Stomach (tissue), 9 donors: ENCODE results near the gene CFLAR. TPM values are rescaled to one million over a fixed set of nuclear protein-coding genes. Genes with fewer than 3 reads are reported as not detected.
A peak's percentile ranks its signal among the peaks of the same experiment; 100 is the strongest.

Experiments
- DNase-seq, 2 donors: peaks; one replicate each; pipeline versions ENCODE4 v3.0.0 to v3.0.0-alpha.2; 2013 to 2019
- H3K27ac ChIP-seq, 5 donors: fragments of 200-600 bp in 4 of 5; sonication (generic) in 4 of 5; one replicate each; pipeline ENCODE4 v1.5.1; 2013 to 2019; ENCODE audit warnings: mild to moderate bottlenecking in 1 of 5, moderate library complexity in 1 of 5
- H3K27me3 ChIP-seq, 3 donors: fragments of 200-600 bp; sonication (generic); one replicate each; pipeline ENCODE4 v1.5.1; 2017 to 2019; ENCODE audit warnings: mixed run types in 1 of 3
- H3K36me3 ChIP-seq, 4 donors: fragments of 200-600 bp; sonication (generic); 1 replicate in 3 of 4; 2 replicates in 1 of 4; pipeline ENCODE4 v1.5.1; 2016 to 2019
- H3K4me1 ChIP-seq, 4 donors: fragments of 200-600 bp; sonication (generic); one replicate each; pipeline ENCODE4 v1.5.1; 2016 to 2019
- H3K4me3 ChIP-seq, 4 donors: fragments of 200-600 bp; sonication (generic) in 3 of 4; one replicate each; pipeline ENCODE4 v1.5.1; 2016 to 2019; ENCODE audit warnings: mild to moderate bottlenecking in 1 of 4
- H3K9me3 ChIP-seq, 4 donors: fragments of 200-600 bp; sonication (generic); one replicate each; pipeline ENCODE4 v1.5.1; 2016 to 2019
- CTCF ChIP-seq, 7 experiments: fragments of 450-650 bp in 4 of 7; fragments of 200-600 bp in 3 of 7; sonication (generic) in 3 of 7; IDR thresholded peaks; one replicate each; pipeline ENCODE4 v1.5.1; 2016 to 2019; ENCODE audit warnings: antibody characterized with exemption in 7 of 7, control low read depth in 2 of 7, mild to moderate bottlenecking in 1 of 7
- EP300 ChIP-seq: sonication (generic); formaldehyde crosslinking; IDR thresholded peaks from one replicate; pipeline ENCODE4 v1.6.1; 2017; ENCODE audit warnings: antibody characterized with exemption
- POLR2A ChIP-seq, 4 donors: fragments of 450-650 bp; IDR thresholded peaks; one replicate each; pipeline ENCODE4 v1.6.1; 2016; ENCODE audit warnings: antibody characterized with exemption in 4 of 4, control low read depth in 2 of 4, mild to moderate bottlenecking in 1 of 4, moderate library complexity in 1 of 4
- POLR2AphosphoS5 ChIP-seq, 3 donors: sonication (generic); formaldehyde crosslinking; IDR thresholded peaks; one replicate each; pipeline ENCODE4 v1.6.1; 2016; ENCODE audit warnings: antibody characterized with exemption in 3 of 3
- WGBS, 5 donors: extraction: QIAGEN DNeasy Blood & Tissue Kit in 3 of 5; methylation state at CpG; one replicate each; pipeline versions ENCODE4 v1.1.5 to v1.1.7; 2013 to 2018; 5-methylcytosine and 5-hydroxymethylcytosine counted together
- intact Hi-C: fragments of 100-400 bp; cut with DNase I; formaldehyde crosslinking; loops from one replicate; pipeline ENCODE4 v1.15.1; 2023; ENCODE audit warnings: low total_unique reads
- polyA plus RNA-seq, 3 donors: library from polyadenylated mRNA; stranded (reverse); fragments of 200-250 nt; gene quantifications; one replicate each; pipeline ENCODE4 v1.2.3, GENCODE V29; 2013
- total RNA-seq, 5 donors: library from RNA; depleted of rRNA; stranded (reverse); fragments of >200 nt; gene quantifications; one replicate each; pipeline versions ENCODE4 v1.1.0 to v1.2.3, GENCODE V29; 2014 to 2016
- donor health status: healthy with polysubstance abuse.
- donor health status: Bipolar disorder and iron deficiency.
- donor health status: healthy.

CFLAR gene
- total and polyA plus RNA-seq, 8 donors: 23.3 to 424 (median 177) TPM

- TF ChIP-seq POLR2AphosphoS5 (IDR thresholded peaks at IDR 0.05): peak in 1 of 3 donors; percentile 48
- no peak for TF ChIP-seq CTCF (IDR thresholded peaks at IDR 0.05)
- WGBS, 5 donors: 68 to 87% (median 81%) methylated on average over 6 of the region's 6 CpGs
- H3K27ac ChIP-seq: peak overlapping the region in 1 of 5 donors; percentile 39
- no peaks in the 10 kb centered on the region for H3K9me3 ChIP-seq
- peaks cover 6 to 66% (median 39%) of the 10 kb centered on the region in 4 donors for H3K36me3 ChIP-seq
- H3K27me3 ChIP-seq: no peaks in the 10 kb centered on the region
- intact Hi-C loops: no loop called here
- H3K4me3 ChIP-seq: no peak overlapping the region
- peaks cover 0 to 19% (median 0%) of the 10 kb centered on the region in 4 donors for H3K4me1 ChIP-seq
- peak in 1 of 2 donors; percentile 81 for DNase-seq
These were observed 88.1 kb downstream of the CFLAR start for GRCh38 chr2:201203916-201204654.

- Histone ChIP-seq H3K36me3 (peaks cover 12 to 66% (median 36%) of the 10 kb centered on the region in 4 donors), H3K4me3 (no peak overlapping the region), H3K9me3 (no peaks in the 10 kb centered on the region), H3K27me3 (no peaks in the 10 kb centered on the region), H3K27ac (peak overlapping the region in 1 of 5 donors; percentile 39), H3K4me1 (peaks cover 0 to 19% (median 0%) of the 10 kb centered on the region in 4 donors)
- WGBS, 5 donors: 86 to 90% (median 87%) methylated on average over 9 of the region's 9 CpGs
- intact Hi-C loops: no loop called here
- no peak for TF ChIP-seq EP300
- TF ChIP-seq POLR2A (IDR thresholded peaks at IDR 0.05): no peak
- no peak for TF ChIP-seq POLR2AphosphoS5 (IDR thresholded peaks at IDR 0.05)
- no peak for TF ChIP-seq CTCF (IDR thresholded peaks at IDR 0.05)
- DNase-seq: no peak
These were observed 88.9 kb downstream of the CFLAR start for GRCh38 chr2:201204655-201205514.

GRCh38 chr2:201205515-201205849 lies 89.5 kb downstream of the CFLAR start:
- H3K4me1 ChIP-seq: peaks cover 0 to 19% (median 0%) of the 10 kb centered on the region in 4 donors
- no peak for DNase-seq
- peaks cover 14 to 66% (median 33%) of the 10 kb centered on the region in 4 donors for H3K36me3 ChIP-seq
- H3K27ac ChIP-seq: no peak overlapping the region
- intact Hi-C loops: no loop called here
- no peaks in the 10 kb centered on the region for H3K27me3 ChIP-seq
- TF ChIP-seq POLR2AphosphoS5 (IDR thresholded peaks at IDR 0.05) (no peak), POLR2A (IDR thresholded peaks at IDR 0.05) (no peak), CTCF (IDR thresholded peaks at IDR 0.05) (no peak), EP300 (no peak)
- H3K4me3 ChIP-seq: no peak overlapping the region
- H3K9me3 ChIP-seq: no peaks in the 10 kb centered on the region
- WGBS, 5 donors: 76 to 92% (median 89%) methylated on average over 3 of the region's 3 CpGs

- H3K27me3 ChIP-seq: no peaks in the 10 kb centered on the region
- no peak for TF ChIP-seq EP300
- no peak for TF ChIP-seq POLR2AphosphoS5 (IDR thresholded peaks at IDR 0.05)
- no peak for TF ChIP-seq CTCF (IDR thresholded peaks at IDR 0.05)
- no peak for TF ChIP-seq POLR2A (IDR thresholded peaks at IDR 0.05)
- H3K36me3 ChIP-seq: peaks cover 9 to 50% (median 23%) of the 10 kb centered on the region in 4 donors
- intact Hi-C loops: no loop called here
- no peak overlapping the region for H3K4me3 ChIP-seq
- no peak for DNase-seq
- no peaks in the 10 kb centered on the region for H3K9me3 ChIP-seq
- H3K27ac ChIP-seq: peak overlapping the region in 2 of 5 donors; percentile 54 to 65
- WGBS, 5 donors: 83 to 95% (median 89%) methylated on average over 12 of the region's 12 CpGs
- peaks cover 0 to 10% (median 0%) of the 10 kb centered on the region in 4 donors for H3K4me1 ChIP-seq
These were observed 92.7 kb downstream of the CFLAR start for GRCh38 chr2:201208563-201209252.
